Osteocyte (in vitro differentiated cells): ENCODE measurements around the gene PHACTR1. TPM values are rescaled to one million over a fixed set of nuclear protein-coding genes. Genes with fewer than 3 reads are reported as not detected.

Source experiments
- DNase-seq: peaks from one replicate; pipeline ENCODE4 v3.0.0; 2021; ENCODE audit warnings: mixed read lengths; ENCODE audit not compliant: unreplicated experiment; ENCODE audit errors: extremely low spot score
- H3K27ac Mint-ChIP-seq: one replicate; pipeline ENCODE4 v1.8.0; 2021; ENCODE audit warnings: mild to moderate bottlenecking, mixed read lengths; ENCODE audit not compliant: unreplicated experiment
- H3K27me3 Mint-ChIP-seq: one replicate; pipeline ENCODE4 v1.8.0; 2021; ENCODE audit warnings: mixed read lengths; ENCODE audit not compliant: unreplicated experiment
- H3K36me3 Mint-ChIP-seq: one replicate; pipeline ENCODE4 v1.8.0; 2021; ENCODE audit warnings: mixed read lengths; ENCODE audit not compliant: unreplicated experiment
- H3K4me1 Mint-ChIP-seq: one replicate; pipeline ENCODE4 v1.8.0; 2021; ENCODE audit warnings: mixed read lengths; ENCODE audit not compliant: unreplicated experiment
- H3K4me3 Mint-ChIP-seq: one replicate; pipeline ENCODE4 v1.8.0; 2021; ENCODE audit warnings: mild to moderate bottlenecking, moderate library complexity, mixed read lengths; ENCODE audit not compliant: unreplicated experiment
- H3K9me3 Mint-ChIP-seq: one replicate; pipeline ENCODE4 v1.8.0; 2021; ENCODE audit warnings: mixed read lengths; ENCODE audit not compliant: unreplicated experiment
- CTCF ChIP-seq: fragments of 200-600 bp; sonication (generic); IDR thresholded peaks from 2 replicates; pipeline ENCODE4 v1.5.0; 2021; ENCODE audit warnings: antibody characterized with exemption, mild to moderate bottlenecking, moderate library complexity
- total RNA-seq: library from RNA; stranded (reverse); gene quantifications from 2 replicates; pipeline ENCODE4 v1.2.1, GENCODE V29; 2021

Gene PHACTR1
- total RNA-seq, 1 donor from 2014 or later = 1.0 TPM

- no peaks in the 10 kb centered on the region for H3K4me1 Mint-ChIP-seq
- no peaks in the 10 kb centered on the region for H3K9me3 Mint-ChIP-seq
- no peak for DNase-seq
- no peaks in the 10 kb centered on the region for H3K36me3 Mint-ChIP-seq
- no peak for TF ChIP-seq CTCF
- H3K27ac Mint-ChIP-seq = no peak overlapping the region
- H3K4me3 Mint-ChIP-seq = no peak overlapping the region
- peaks cover 2% of the 10 kb centered on the region for H3K27me3 Mint-ChIP-seq
These were observed 329.1 kb downstream of the PHACTR1 start for GRCh38 chr6:13045676-13046075.

DNA sequence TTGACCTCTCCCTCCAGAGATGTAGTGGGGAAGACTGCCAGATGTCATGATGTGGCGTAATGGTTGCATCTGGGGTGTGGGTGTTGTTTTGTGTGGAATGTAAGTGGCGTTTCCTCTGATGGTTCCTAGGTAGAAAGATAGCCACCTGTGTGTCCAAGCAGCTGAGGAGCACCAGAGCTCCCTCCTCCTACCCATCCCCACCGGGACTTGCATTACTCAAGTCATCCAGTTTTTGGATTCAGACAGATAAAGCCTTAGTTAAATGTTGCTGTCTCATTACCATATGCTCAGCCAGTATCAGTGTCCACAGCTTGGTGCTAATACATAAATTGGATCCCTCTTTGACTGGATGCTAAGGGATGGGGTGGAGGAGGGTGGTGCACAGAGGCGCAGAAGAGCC, 329.5 kb downstream of the PHACTR1 start:
- TF ChIP-seq CTCF = no peak
- DNase-seq = no peak
- peaks cover 2% of the 10 kb centered on the region for H3K27me3 Mint-ChIP-seq
- no peaks in the 10 kb centered on the region for H3K9me3 Mint-ChIP-seq
- no peak overlapping the region for H3K4me3 Mint-ChIP-seq
- no peak overlapping the region for H3K27ac Mint-ChIP-seq
- no peaks in the 10 kb centered on the region for H3K4me1 Mint-ChIP-seq
- H3K36me3 Mint-ChIP-seq = no peaks in the 10 kb centered on the region

DNA sequence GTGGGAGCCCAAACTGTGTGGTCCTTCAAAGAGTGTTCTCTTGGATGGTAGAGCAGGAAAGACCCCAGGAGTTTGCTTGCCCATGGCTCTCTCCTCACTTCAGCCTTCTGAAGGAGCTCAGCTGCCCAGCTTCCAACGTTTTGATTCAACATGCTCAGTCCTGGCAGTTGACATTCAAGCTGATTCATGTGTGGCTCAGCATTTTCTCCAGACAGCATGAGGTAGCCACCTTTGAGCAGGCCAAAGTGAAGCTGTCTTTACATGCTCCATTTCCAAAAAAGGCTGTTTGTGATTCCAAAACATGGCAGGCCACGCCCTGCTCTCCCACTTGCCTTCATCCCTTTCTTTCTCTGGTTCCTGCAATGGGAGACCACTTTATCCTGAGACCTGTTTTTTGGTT, 331.5 kb downstream of the PHACTR1 start:
- H3K9me3 Mint-ChIP-seq = no peaks in the 10 kb centered on the region
- H3K27ac Mint-ChIP-seq = no peak overlapping the region
- H3K4me1 Mint-ChIP-seq = no peaks in the 10 kb centered on the region
- no peaks in the 10 kb centered on the region for H3K27me3 Mint-ChIP-seq
- H3K36me3 Mint-ChIP-seq = no peaks in the 10 kb centered on the region
- DNase-seq = no peak
- no peak overlapping the region for H3K4me3 Mint-ChIP-seq
- no peak for TF ChIP-seq CTCF

- Mint-ChIP-seq H3K4me3 (no peak overlapping the region), H3K36me3 (no peaks in the 10 kb centered on the region), H3K27me3 (no peaks in the 10 kb centered on the region), H3K9me3 (no peaks in the 10 kb centered on the region), H3K27ac (no peak overlapping the region), H3K4me1 (no peaks in the 10 kb centered on the region)
- TF ChIP-seq CTCF = no peak
- DNase-seq = no peak
These were observed 333.2 kb downstream of the PHACTR1 start for GRCh38 chr6:13049666-13050254.

GRCh38 chr6:13053006-13053461, 336.5 kb downstream of the PHACTR1 start:
- Mint-ChIP-seq H3K36me3 (no peaks in the 10 kb centered on the region), H3K9me3 (no peaks in the 10 kb centered on the region), H3K27ac (no peak overlapping the region), H3K27me3 (no peaks in the 10 kb centered on the region), H3K4me1 (no peaks in the 10 kb centered on the region), H3K4me3 (no peak overlapping the region)
- TF ChIP-seq CTCF = no peak
- DNase-seq = no peak
